Right hindlimb (tissue), 1 donor: ENCODE measurements around the gene MOV10L1.
"Not testable (repeated sequence)": the region's sequence is repeated elsewhere in the genome, so short reads cannot be mapped to it uniquely, and the experiment has no call there.

Source experiments
- DNase-seq: peaks from one replicate; pipeline ENCODE4 v3.0.0-alpha.2; 2018

The MOV10L1 gene

GRCh38 chr22:50078761-50079160, 11.0 kb upstream of the MOV10L1 start:
- DNase-seq, result no peak

- no peak for DNase-seq
These were observed 9.7 kb upstream of the MOV10L1 start for GRCh38 chr22:50080077-50080465.

GRCh38 chr22:50081426-50082196, 8.2 kb upstream of the MOV10L1 start:
- DNase-seq, result no peak

- DNase-seq, result no peak
These were observed 7.5 kb upstream of the MOV10L1 start for GRCh38 chr22:50082197-50082715.

- DNase-seq, result no peak
These were observed 6.8 kb upstream of the MOV10L1 start for GRCh38 chr22:50082961-50083461.

GRCh38 chr22:50083462-50084079, 6.2 kb upstream of the MOV10L1 start:
- DNase-seq, result no peak

- no peak for DNase-seq
These were observed 5.7 kb upstream of the MOV10L1 start for GRCh38 chr22:50084080-50084477.

GRCh38 chr22:50084614-50085021, 5.2 kb upstream of the MOV10L1 start:
- no peak for DNase-seq

GRCh38 chr22:50085211-50085972, 4.4 kb upstream of the MOV10L1 start, which contains the start of gene MLC1:
Gene MLC1 (minus strand): TSS chr22:50085426. CDS start chr22:50084902, 524 bp downstream.
- DNase-seq, result no peak

- DNase-seq, result no peak
These were observed 3.3 kb upstream of the MOV10L1 start for GRCh38 chr22:50086526-50086925.

GRCh38 chr22:50086975-50087374, 2.8 kb upstream of the MOV10L1 start:
- DNase-seq, result not testable (repeated sequence)

GRCh38 chr22:50087646-50088045, 2.2 kb upstream of the MOV10L1 start:
- no peak for DNase-seq

- DNase-seq, result no peak
These were observed 1.7 kb upstream of the MOV10L1 start for GRCh38 chr22:50088096-50088495.

- no peak for DNase-seq
These were observed 575 bp upstream of the MOV10L1 start for GRCh38 chr22:50089231-50089630.

- no peak for DNase-seq
These were observed 557 bp downstream of the MOV10L1 start for GRCh38 chr22:50090412-50090714.

GRCh38 chr22:50091092-50091768, 1.4 kb downstream of the MOV10L1 start:
- DNase-seq, result no peak

GRCh38 chr22:50092342-50092741, 2.5 kb downstream of the MOV10L1 start:
- DNase-seq, result no peak

- DNase-seq, result no peak
These were observed 8.2 kb downstream of the MOV10L1 start for GRCh38 chr22:50098052-50098451.

GRCh38 chr22:50101870-50102565, 12.2 kb downstream of the MOV10L1 start:
- no peak for DNase-seq

GRCh38 chr22:50102946-50103345, 13.1 kb downstream of the MOV10L1 start:
- DNase-seq, result no peak

- no peak for DNase-seq
These were observed 14.3 kb downstream of the MOV10L1 start for GRCh38 chr22:50104141-50104544.
